Measurements from ENCODE around the gene TGIF2. TPM values are rescaled to one million over a fixed set of nuclear protein-coding genes. Genes with fewer than 3 reads are reported as not detected.
"Not testable (repeated sequence)": the region's sequence is repeated elsewhere in the genome, so short reads cannot be mapped to it uniquely, and the experiment has no call there.

TGIF2 gene
- total RNA-seq, 1 donor from 2014 or later: 13.4 TPM

DNA sequence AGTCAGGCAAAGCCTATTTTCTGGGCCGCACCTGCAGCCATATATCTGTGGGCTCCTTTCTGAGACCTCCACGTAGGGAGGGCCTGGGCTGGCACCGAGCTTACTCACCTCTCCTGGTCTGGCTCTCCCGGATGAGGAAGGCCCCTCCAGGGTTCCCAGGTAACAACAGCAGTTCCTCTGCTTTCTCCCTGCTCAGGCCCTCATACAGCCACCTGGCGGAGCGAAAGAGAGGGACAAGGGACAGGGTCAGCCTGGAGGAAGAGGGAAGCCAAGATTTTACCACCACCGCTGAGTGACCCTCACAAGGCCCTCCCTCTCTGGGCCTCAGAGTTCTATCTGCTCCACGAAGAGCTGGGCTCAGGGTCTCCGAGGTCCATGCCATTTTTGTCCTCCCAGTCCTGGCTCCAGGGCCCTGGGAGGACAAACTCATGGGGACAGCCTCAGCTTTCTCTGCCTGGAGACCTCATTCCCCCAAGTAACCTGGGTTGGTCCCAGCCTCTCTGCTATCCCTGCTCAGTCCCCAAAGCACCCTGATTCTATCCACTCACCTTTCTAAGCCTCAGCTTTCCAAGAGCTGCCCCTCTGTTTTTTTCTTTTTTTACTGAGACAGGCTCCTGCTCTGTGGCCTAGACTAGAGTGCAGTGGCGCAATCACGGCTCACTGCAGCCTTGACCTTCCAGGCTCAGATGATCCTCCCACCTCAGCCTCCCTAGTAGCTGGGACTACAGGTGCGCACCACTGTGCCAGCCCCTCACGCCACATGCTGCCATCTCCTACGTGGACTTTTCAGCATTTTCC is 59.3 kb downstream of the TGIF2 start:
- no peak for TF ChIP-seq CTCF (conservative IDR thresholded peaks at IDR 0.05; ENCODE audit: low read depth, low read length)
- no peak for DNase-seq (ENCODE audit: low read depth)
- H3K4me3 ChIP-seq (ENCODE audit: low read depth, low read length): no peak overlapping the region

DNA sequence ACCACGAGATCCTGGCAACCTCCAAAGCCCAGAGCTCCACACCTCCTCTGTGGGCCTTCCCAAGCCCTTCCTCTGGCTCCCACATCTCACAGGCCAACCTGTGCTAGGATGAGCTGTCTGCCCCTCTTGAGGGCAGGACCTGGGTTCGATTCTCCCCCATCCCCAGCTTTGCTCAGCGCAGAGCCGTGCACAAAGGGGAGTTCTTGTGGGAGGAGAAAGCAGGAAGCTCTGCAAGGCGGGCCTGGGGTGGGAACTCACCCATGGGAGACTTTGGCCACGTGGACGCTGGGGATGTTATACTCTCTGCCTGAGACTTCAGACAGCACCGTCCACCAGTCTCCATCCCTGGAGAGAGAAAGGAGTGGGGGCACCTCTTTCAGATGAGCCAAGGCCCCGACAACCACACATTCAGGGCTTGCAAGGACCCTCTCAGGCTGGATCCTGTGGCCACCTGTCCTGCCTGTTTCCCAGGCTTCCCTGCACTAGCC is 59.9 kb downstream of the TGIF2 start:
- H3K4me3 ChIP-seq (ENCODE audit: low read depth, low read length): no peak overlapping the region
- no peak for TF ChIP-seq CTCF (conservative IDR thresholded peaks at IDR 0.05; ENCODE audit: low read depth, low read length)
- no peak for DNase-seq (ENCODE audit: low read depth)

DNA sequence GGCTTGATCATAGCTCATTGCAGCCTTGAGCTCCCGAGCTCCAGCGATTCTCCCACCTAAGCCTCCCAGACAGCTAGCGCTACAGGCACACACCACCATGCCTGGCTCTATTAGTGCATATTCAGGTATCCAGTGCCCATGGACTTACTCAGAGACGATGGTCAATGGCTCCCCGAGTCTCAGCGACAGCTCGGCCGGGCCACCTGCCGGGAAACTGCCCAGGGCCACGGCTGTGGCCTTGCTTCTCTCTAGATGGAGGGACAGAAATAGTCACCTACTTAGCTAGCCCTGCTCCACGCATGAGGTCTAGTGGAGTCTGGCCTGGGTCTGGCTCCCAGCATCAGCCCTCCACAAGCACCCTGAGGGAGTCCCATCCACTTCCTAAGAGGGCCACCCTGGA is 60.9 kb downstream of the TGIF2 start:
- no peak overlapping the region for H3K4me3 ChIP-seq (ENCODE audit: low read depth, low read length)
- no peak for TF ChIP-seq CTCF (conservative IDR thresholded peaks at IDR 0.05; ENCODE audit: low read depth, low read length)
- DNase-seq (ENCODE audit: low read depth): no peak

GRCh38 chr20:36638876-36639400 is 65.5 kb downstream of the TGIF2 start:
- not testable (repeated sequence) for H3K4me3 ChIP-seq (ENCODE audit: low read depth, low read length); DNase-seq (ENCODE audit: low read depth)

DNA sequence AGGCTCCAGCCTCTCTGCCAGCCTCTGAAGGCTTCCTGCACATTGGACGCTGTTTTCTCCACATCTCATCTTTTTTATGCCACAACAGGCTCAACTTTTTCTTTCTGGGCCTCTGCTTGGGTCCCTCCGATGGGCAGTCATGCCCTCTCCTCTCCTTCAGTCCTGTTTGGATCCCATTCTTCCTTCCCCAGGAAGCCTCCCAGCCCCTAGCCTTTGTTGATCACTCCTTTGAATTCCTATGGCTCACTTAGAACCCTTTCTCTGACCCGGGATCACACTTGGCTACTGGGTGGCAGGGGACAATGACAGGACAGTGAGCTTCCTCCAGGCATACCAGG is 68.1 kb downstream of the TGIF2 start:
- no peak overlapping the region for H3K4me3 ChIP-seq (ENCODE audit: low read depth, low read length)
- DNase-seq (ENCODE audit: low read depth): no peak
- TF ChIP-seq CTCF (conservative IDR thresholded peaks at IDR 0.05; ENCODE audit: low read depth, low read length): no peak

- no peak for TF ChIP-seq CTCF (conservative IDR thresholded peaks at IDR 0.05; ENCODE audit: low read depth, low read length)
- no peak overlapping the region for H3K4me3 ChIP-seq (ENCODE audit: low read depth, low read length)
- no peak for DNase-seq (ENCODE audit: low read depth)
Measured at GRCh38 chr20:36642136-36642535, 68.7 kb downstream of the TGIF2 start.

Other genes starting within 250 kb of the TGIF2 start
- 31.7 and 39.4 TPM in 2 replicates for gene MYL9, start 32.1 kb upstream of the TGIF2 start, total RNA-seq
- 142 and 190 TPM in 2 replicates for gene RAB5IF, start 32.2 kb downstream of the TGIF2 start, total RNA-seq
- not detected in 2 replicates for gene SLA2, start 72.6 kb downstream of the TGIF2 start, total RNA-seq
- 16.7 and 17.3 TPM in 2 replicates for gene NDRG3, start 172.5 kb downstream of the TGIF2 start, total RNA-seq
- 19.8 and 29.6 TPM in 2 replicates for gene DSN1, start 200.2 kb downstream of the TGIF2 start, total RNA-seq